HG03558 (cell line): ENCODE results near the gene NPIPB8.
"Not testable (repeated sequence)": the region's sequence is repeated elsewhere in the genome, so short reads cannot be mapped to it uniquely, and the experiment has no call there.

ENCODE experiments used
- ATAC-seq: cut with Tn5 transposase; IDR thresholded peaks from one replicate; pipeline ENCODE4 v1.9.1; 2021; ENCODE audit warnings: moderate number of reproducible peaks; ENCODE audit not compliant: unreplicated experiment; ENCODE audit errors: extremely low read depth

NPIPB8 gene

DNA sequence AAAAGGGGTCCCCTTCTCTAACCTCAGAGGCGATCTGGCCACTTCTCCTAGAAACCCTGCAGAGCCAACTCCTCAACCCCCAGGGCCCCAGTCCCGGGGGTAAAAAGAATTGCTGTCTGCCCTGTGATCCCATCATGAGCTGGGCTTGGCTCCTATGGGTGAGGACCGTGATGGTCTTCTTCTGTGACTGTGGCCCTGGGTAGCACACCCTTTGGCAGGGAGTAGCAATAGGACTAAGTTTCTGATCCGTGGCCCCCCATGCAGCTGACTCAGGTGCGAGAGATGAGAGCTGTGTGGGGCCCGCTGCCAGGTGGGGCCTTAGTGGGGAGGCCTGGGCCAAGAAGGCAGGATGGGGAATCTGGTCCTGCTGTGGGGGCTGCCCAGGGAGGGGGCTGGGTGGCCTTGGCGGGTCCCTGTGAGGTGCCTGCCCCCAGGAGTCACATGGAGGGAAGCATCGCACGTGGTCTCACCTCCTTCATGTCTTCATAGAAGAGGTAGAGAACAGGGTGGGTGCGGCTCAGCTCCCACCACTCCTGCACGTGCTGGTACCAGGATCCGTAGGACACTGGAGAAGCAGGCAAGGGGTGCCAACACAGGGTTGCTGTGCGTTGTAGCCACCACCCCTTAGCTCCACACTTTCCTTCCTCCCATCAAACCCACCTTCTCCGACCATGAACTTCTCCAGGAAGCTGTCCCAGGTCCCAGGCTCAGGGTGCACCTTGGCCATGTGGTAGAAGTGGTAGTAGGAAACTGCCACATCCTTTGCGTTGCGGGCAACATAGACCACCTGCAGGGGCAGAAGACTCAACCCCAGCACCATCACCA lies 31.4 kb upstream of the NPIPB8 start:
- ATAC-seq = no peak

DNA sequence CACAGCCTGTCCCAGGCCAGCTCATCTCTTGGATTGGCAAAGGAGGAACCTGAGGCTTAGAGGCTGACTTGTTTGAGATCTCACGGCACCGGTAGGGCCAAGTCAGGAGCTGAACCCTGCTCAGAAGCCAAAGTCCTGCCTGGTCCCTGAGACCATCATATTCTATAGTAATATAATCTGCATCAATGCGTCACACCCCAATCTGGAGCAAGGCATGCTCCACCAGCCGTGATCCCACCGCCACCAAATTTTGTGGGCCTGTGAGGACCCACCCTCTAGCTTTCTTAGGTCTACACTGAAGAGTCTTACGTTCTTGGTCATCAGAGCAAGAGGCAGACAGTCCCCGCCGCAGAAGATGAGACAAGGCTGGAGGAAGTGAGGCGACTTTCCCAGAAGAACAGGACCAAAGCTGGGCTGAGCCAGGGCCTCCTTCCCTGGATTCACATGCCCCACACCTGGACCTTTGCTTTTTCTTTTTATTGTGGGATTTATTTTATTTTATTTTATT lies 30.7 kb upstream of the NPIPB8 start:
- no peak for ATAC-seq

DNA sequence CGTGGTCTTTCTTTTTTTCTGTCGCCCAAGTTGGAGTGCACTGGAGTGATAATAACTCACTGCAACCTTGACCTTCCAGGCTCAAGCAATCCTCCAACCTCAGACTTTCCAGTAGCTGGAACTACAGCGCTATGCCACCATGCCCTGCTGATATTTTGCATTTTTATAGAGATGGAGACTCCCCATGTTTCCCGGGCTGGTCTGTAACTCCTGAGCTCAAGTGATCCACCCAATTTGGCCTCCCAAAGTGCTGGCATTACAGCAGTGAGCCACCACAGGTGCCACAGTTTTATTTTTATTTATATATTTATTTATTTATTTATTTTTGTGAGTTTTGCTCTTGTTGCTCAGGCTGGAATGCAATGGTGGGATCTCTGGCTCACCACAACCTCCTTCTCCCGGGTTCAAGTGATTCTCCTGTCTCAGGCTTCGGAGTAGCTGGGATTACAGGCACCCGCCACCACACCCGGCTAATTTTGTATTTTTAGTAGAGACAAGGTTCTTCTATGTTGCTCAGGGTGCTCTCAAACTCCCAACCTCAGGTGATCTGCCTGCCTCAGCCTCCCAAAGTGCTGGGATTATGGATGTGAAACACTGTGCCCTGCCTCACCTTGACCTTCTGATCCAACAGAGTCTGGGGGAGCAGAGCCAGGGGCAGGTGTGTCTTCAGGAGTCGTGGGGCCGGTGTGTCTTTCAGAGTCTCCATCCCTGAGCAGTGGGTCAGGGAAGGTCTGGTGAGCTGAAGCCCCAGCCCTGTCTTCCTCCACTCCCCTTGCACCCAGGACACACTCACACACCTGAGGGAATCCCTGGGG lies 30.0 kb upstream of the NPIPB8 start:
- not testable (repeated sequence) for ATAC-seq

- ATAC-seq = not testable (repeated sequence)
These were observed 29.4 kb upstream of the NPIPB8 start for GRCh38 chr16:28608496-28608808.

- ATAC-seq = not testable (repeated sequence)
These were observed 28.8 kb upstream of the NPIPB8 start for GRCh38 chr16:28608867-28609596.

DNA sequence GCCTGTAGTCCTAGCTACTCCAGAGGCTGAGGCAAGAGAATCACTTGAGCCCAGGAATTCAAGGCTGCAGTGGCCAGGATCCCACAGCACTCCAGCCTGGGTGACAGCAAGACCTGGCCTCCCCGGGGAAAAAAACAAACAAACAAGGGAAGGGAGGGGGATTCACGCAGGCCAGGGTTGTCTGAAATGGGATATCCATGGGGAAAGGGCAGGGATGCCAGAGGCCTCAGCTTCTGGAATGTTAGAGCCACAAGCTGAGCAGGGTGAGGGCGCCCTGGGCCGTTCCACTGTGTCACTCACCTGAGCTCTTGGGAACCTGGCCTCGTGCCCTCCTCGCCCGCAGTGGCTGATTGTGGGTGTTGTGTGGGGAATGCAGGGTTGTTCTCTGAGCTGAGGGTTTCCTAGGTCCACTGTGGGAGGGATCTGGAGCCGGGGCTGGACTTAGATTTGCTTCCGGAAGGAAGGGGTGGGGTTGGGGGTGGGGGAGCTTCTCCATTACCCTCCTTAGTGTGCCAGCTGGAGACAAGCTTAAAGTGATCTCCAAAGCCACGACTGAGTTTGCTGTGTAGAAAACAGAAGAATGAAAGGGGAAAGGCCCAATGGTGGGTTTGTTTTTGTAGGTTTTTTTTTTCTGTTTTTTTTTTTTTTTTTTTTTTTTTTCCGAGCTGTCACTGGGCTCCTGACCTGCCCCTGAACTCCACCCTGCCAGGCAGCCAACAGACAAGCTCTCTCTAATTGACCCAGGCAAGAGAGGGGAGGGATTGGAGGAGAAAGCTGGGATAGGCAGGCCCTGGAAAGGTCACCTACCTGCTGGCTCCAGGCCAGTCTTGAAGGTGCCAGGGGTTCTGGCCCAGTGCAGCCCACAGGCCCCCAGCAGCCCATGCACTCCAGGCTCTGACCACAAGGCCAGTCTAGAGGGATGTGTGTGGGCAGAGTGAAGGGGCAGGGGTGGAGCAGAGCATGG lies 28.0 kb upstream of the NPIPB8 start, which contains the start of gene SULT1A1:
Gene SULT1A1 (minus strand): TSS at position 414 of the 964 bp plus-strand sequence. CDS start 1,189 bp downstream, outside the sequence.
- ATAC-seq = no peak

DNA sequence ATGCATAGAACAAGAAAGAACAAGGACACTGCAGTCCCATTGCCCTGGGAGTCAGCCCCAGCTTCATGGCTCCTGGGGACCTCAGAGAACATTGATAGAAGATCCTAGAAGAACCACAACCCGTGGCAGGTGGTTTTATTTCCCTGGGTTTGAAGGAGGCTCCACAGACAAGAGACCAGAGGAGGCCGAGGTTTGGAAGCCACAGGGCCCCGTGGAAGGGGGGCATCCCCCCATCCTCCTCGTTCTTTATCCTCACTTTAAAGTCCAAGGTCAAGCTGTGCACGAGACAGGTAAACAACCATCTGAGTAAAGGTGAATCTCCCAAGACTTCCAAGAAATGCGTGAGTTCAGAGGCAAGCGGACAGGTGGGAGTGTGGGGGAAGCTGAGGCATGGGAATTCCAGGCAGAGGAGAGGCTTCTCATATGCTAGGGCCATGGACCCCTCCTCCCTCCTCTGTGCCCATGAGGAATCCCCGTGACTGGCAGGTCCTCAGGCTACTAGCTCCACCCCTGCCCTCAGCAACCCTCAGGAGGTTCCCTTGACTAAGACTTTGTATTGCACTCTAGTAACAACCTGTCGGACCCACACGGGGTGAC lies 27.2 kb upstream of the NPIPB8 start:
- ATAC-seq = no peak

DNA sequence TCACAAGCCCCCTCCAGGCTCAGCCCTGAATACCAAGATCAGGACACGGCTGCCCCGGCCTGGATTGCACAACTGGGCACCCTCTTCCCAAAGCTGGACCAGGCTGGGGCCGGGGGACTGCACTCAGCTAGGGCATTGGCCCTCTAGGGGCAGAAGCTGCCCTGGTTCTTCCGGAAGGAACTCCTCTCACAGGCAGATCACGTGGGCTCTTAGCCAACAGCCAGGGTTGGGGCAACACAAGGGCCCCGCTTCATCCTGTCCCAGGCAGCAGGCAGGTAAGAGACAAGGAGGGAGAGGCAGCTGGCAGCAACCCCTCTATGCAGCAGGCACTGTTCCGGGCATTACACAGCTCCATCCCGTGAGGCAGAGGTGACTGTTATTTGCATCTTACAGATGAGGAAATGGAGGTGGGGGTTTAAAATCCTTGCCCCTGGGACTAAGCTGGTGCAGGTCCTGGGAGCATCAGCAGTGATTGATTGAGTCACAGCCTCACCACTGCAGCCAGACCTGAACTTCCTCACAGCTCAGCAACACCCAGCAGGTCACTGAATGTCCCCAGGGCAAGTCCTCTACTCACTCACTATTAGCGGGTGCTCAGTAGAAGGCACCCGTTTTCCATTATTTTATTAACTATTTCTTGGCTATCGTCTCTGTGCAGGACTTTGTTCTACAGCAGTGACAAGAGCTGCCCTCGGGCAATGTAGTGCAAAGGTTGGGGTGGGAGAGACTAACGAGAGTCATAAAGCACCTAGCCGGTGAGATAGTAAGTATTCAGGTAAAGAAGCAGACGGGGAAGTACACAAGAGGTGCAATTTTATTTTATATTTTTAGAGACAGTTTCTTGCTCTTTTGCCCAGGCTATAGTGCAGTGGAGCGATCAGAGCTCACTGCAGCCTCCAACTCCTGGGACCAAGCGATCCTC lies 25.2 kb upstream of the NPIPB8 start:
- not testable (repeated sequence) for ATAC-seq

GRCh38 chr16:28613912-28614311 lies 24.0 kb upstream of the NPIPB8 start:
- ATAC-seq = not testable (repeated sequence)

GRCh38 chr16:28614561-28614960 lies 23.3 kb upstream of the NPIPB8 start:
- not testable (repeated sequence) for ATAC-seq

DNA sequence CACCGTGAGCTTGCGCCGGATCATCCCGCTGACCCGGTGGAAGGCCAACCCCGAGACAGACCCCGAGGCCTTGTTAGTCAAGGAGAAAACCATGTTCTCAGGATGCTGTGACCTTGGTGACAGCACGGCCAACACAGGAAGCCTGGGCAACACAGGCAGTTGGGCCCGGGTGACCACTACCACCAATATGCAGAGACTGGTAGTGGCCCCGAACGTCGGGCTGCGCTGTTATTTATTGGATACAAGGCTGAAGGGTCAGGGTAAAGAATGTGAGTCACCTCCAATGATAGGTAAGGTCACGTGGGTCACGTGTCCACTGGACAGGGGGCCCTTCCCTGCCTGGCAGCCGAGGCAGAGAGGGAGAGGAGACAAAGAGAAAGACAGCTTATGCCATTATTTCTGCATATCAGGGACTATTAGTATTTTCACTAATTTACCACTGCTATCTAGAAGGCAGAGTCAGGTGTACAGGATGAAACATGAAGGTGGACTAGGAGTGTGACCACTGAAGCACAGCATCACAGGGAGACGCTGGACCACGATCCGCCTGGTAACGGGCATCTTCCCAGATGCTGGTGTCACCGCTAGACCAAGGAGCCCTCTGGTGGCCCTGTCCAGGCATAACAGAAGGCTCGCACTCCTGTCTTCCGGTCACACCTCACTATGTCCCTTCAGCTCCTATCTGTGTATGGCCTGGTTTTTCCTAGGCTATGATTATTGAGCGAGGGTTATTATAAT lies 22.2 kb upstream of the NPIPB8 start:
- ATAC-seq = not testable (repeated sequence)

GRCh38 chr16:28616224-28616577 lies 21.7 kb upstream of the NPIPB8 start:
- not testable (repeated sequence) for ATAC-seq

DNA sequence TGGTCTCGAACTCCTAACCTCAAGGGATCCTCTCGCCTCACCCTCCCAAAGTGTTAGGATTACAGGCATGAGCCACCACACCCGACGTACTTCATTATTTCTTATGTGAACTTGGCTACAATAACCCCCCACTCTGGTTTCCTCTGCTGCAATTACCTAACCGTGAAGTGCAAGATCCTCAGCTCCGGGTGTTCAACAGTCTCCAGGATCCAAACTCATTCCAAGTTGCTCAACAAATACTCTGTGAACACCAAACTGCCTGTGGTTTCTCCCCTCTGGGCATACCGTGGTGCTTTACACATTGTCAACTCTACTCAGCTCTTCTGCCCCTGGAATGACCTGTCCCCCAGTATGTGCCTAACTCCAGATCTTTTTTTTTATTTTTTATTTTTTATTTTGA lies 21.2 kb upstream of the NPIPB8 start:
- no peak for ATAC-seq

- no peak for ATAC-seq
These were observed 20.0 kb upstream of the NPIPB8 start for GRCh38 chr16:28617874-28618273.

- not testable (repeated sequence) for ATAC-seq
These were observed 17.5 kb upstream of the NPIPB8 start for GRCh38 chr16:28620316-28620715.

DNA sequence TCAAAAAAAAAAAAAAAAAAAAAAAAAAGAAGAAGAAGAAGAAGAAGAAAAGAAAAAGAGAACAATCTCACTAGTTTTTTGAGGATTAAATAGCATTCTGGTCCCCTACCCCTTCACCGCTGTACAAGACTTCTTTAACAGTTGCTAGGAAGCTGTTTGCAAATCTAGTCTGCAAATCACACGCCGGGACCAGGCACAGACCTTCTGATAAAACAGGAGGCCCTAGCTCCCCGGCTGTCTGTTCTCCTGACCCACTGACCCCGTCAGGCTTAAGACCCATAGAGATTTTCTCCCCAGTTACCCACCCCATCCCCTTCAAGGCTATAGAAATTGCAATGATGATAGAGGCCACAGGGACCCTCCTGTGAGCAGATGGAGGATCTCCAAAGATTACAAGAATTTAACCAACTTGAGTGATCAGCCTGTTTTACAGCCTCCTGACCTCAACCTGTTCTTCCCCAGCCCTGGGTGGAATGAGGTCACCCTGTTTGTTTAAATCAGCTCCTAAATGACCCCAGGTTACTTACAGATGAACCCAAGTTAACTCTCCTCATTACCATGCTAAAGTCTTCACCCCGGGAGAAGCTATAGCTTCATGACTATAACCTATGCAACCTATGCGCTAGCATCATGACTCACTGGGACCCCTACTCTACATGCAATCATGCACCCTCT lies 16.2 kb upstream of the NPIPB8 start:
- no peak for ATAC-seq
